Measurements from ENCODE around the gene NPL.

NPL gene

DNA sequence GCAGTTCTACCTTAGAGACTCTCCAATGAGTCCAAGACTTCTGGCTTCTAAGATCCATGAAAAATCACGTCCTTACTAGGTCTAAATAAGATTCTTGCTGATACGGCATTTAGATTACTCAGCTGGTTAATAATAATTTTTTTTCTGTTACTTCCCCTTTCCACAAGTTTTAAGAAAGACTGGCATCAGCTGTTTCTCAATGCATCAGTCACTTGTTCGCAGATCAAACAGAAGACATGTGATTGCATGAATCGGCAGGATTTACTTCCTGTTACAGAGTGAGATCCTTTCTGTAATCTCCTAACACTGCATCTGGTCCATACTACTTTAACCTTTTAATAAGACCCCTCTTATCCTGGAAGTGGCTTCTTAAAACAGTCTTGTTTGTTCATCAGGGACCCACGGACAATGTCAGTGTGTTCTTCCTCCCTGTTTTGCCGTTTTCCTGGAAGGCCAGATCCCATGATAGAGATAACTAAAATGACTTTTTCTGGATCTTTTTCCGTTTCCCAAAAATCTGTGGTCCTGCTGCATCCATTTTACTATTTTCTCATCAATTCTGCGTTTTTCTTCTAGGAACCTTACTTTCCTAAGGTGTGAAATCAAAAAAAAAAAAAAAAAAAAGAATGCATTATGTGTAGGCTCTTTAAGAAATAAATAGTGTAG lies 6.1 kb downstream of the NPL start:
- H3K4me1 ChIP-seq (ENCODE audit: control insufficient read depth, insufficient read depth, low read length): no peaks in the 10 kb centered on the region
- no peaks in the 10 kb centered on the region for H3K36me3 ChIP-seq (ENCODE audit: control insufficient read depth, insufficient read depth, low read length)
- H3K4me3 ChIP-seq (ENCODE audit: low read depth, low read length): no peak overlapping the region
- H3K27ac ChIP-seq (ENCODE audit: low read depth, low read length): no peak overlapping the region
- H3K9ac ChIP-seq (ENCODE audit: low read length): no peak overlapping the region
- H3K9me3 ChIP-seq (ENCODE audit: control insufficient read depth, insufficient read depth, low read depth, low read length): no peaks in the 10 kb centered on the region
- H3K27me3 ChIP-seq (ENCODE audit: control insufficient read depth, insufficient read depth, low read length): peaks cover 11% of the 10 kb centered on the region

DNA sequence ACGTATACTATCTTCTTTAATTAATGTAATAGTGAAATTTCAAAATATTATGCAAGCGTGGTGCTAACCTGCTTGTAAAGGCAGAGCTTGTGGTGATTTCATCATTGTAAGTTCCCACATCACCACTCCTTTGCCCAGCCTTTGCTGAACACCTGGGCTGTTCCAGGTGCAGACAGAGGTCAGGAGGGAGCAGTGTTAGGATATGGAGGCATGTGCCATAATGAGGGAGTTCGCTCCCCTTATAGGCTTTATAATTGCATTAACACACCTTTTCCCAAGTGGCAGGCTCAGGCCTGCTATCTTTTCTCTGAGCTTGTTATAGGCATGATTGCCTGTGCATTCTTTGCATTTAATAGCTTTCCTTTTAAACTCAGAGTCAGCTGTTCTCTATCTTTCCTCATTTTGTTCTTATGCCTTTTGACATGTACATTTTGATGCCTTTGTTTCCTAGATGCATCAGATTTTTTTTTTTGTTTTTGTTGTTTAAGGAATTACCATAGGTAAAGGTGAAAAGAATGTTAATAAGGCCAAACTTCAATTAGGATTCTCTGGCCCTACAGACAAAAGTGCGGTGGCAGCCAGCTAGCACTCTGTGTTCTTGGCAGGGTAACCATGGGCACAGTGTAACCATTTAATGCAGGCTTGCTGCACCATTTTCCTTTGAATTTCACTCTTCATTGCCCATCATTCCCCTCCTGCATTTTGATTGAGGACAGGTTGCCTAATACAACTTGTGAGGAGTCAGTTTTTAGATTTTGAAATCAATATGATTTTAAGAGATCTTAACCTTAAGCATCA lies 12.6 kb downstream of the NPL start:
- Histone ChIP-seq H3K27me3 (ENCODE audit: control insufficient read depth, insufficient read depth, low read length) (no peaks in the 10 kb centered on the region), H3K9ac (ENCODE audit: low read length) (no peak overlapping the region), H3K9me3 (ENCODE audit: control insufficient read depth, insufficient read depth, low read depth, low read length) (no peaks in the 10 kb centered on the region), H3K4me3 (ENCODE audit: low read depth, low read length) (no peak overlapping the region), H3K27ac (ENCODE audit: low read depth, low read length) (no peak overlapping the region), H3K36me3 (ENCODE audit: control insufficient read depth, insufficient read depth, low read length) (no peaks in the 10 kb centered on the region), H3K4me1 (ENCODE audit: control insufficient read depth, insufficient read depth, low read length) (peaks cover 16% of the 10 kb centered on the region)

DNA sequence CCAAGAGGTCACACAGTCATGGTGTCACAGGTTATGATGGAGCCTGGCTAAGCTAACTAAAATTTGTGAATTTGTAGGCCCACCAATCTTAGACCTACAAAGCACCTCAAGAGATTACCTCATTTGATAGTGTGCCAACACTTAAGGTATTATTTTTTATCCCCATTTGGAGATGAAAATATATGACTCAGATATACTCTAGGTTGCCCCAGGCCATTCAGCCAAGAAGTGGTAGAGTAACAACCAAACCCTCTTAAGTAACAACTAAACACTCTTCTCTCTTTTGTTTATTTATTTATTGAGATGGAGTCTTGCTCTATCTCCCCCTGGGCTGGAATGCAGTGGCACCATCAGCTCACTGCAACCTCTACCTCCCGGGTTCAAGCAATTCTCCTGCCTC lies 14.3 kb downstream of the NPL start:
- Histone ChIP-seq H3K4me1 (ENCODE audit: control insufficient read depth, insufficient read depth, low read length) (peaks cover 16% of the 10 kb centered on the region), H3K36me3 (ENCODE audit: control insufficient read depth, insufficient read depth, low read length) (no peaks in the 10 kb centered on the region), H3K27me3 (ENCODE audit: control insufficient read depth, insufficient read depth, low read length) (no peaks in the 10 kb centered on the region), H3K9me3 (ENCODE audit: control insufficient read depth, insufficient read depth, low read depth, low read length) (no peaks in the 10 kb centered on the region), H3K9ac (ENCODE audit: low read length) (no peak overlapping the region), H3K27ac (ENCODE audit: low read depth, low read length) (no peak overlapping the region), H3K4me3 (ENCODE audit: low read depth, low read length) (no peak overlapping the region)

DNA sequence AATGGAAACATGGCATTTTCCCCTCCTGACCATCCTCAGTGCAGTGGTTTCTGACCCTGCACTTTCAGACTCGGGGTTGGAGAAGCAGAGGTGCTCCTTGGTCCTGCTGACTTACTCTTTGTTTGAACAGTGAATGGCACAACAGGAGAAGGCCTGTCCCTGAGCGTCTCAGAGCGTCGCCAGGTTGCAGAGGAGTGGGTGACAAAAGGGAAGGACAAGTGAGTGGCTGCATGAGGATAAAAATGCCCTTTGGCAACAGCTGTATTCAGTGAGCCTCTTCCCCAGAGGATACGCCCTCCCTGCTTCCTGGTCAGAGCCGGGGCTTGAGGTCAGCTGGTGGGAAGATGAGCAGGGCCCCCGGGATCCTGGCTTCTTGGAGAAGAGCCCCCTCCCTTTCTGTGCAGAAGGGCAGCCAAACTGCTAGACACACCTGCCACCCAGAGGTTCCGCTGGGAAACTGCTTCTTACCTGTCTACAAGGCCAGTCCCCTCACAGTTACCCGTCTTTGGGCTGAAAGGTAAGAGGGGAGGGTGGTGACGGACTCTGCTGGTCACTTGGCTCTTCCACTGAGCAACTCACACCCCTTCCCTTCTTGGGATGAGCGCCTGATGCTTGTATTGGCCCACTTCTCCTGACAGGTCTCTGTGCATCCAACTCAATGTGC lies 16.6 kb downstream of the NPL start:
- no peaks in the 10 kb centered on the region for H3K36me3 ChIP-seq (ENCODE audit: control insufficient read depth, insufficient read depth, low read length)
- H3K4me1 ChIP-seq (ENCODE audit: control insufficient read depth, insufficient read depth, low read length): peaks cover 16% of the 10 kb centered on the region
- no peak overlapping the region for H3K9ac ChIP-seq (ENCODE audit: low read length)

DNA sequence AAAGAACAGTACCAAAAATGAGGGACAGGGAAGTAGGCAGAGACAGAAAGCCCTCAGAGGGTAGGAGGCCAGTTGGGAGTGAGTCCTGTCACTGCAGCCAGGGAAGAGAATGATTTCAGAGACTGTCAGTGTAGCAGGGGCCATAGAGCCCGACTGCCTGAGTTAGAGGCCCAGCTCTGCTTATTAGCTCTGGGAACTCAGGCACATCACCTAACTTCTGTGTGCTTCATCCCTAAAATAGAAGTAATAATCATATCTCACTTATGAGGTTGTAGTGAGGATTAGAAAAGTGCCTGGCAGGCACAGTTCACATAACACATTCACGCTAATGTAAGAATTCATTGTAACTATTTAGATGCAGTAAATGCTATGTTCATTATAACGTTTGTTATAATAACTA lies 18.3 kb downstream of the NPL start:
- H3K4me1 ChIP-seq (ENCODE audit: control insufficient read depth, insufficient read depth, low read length): peaks cover 6% of the 10 kb centered on the region; the same call in 1 of the 2 replicates
- no peaks in the 10 kb centered on the region for H3K9me3 ChIP-seq (ENCODE audit: control insufficient read depth, insufficient read depth, low read depth, low read length)
- no peak overlapping the region for H3K9ac ChIP-seq (ENCODE audit: low read length)
- H3K27me3 ChIP-seq (ENCODE audit: control insufficient read depth, insufficient read depth, low read length): no peaks in the 10 kb centered on the region
- no peak overlapping the region for H3K4me3 ChIP-seq (ENCODE audit: low read depth, low read length)
- no peak overlapping the region for H3K27ac ChIP-seq (ENCODE audit: low read depth, low read length)
- no peaks in the 10 kb centered on the region for H3K36me3 ChIP-seq (ENCODE audit: control insufficient read depth, insufficient read depth, low read length)

More for the DNA sequence above, 16.6 kb downstream of the NPL start:
- no peaks in the 10 kb centered on the region for H3K27me3 ChIP-seq (ENCODE audit: control insufficient read depth, insufficient read depth, low read length)
- H3K9me3 ChIP-seq (ENCODE audit: control insufficient read depth, insufficient read depth, low read depth, low read length): no peaks in the 10 kb centered on the region
- no peak overlapping the region for H3K27ac ChIP-seq (ENCODE audit: low read depth, low read length)
- no peak overlapping the region for H3K4me3 ChIP-seq (ENCODE audit: low read depth, low read length)

DNA sequence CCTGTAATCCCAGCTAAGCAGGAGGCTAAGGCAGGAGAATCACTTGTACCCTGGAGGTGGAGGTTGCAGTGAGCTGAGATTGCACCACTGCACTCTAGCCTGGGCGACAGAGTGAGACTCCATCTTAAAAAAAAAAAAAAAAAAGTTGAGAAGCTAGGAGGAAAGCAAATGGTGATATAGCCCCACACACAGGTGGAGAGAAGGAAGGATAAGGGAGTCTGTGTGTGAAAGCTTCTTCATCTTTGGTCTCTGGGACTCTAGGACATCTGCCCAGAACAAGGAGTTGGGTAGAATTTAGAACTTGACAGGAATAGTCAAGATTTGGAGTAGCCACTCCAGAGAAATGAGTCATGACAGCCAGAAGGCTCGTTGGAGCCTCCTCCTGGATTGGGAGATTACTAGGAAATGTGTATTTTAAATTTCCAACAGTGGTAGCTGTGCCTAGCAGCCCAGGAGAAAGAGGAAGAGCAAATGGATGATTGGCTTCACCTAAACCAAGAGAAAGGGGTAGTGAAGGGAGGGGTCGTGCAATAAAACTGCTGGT lies 19.9 kb downstream of the NPL start:
- Histone ChIP-seq H3K27me3 (ENCODE audit: control insufficient read depth, insufficient read depth, low read length) (no peaks in the 10 kb centered on the region), H3K27ac (ENCODE audit: low read depth, low read length) (no peak overlapping the region), H3K36me3 (ENCODE audit: control insufficient read depth, insufficient read depth, low read length) (no peaks in the 10 kb centered on the region), H3K9ac (ENCODE audit: low read length) (no peak overlapping the region), H3K4me3 (ENCODE audit: low read depth, low read length) (no peak overlapping the region), H3K9me3 (ENCODE audit: control insufficient read depth, insufficient read depth, low read depth, low read length) (no peaks in the 10 kb centered on the region), H3K4me1 (ENCODE audit: control insufficient read depth, insufficient read depth, low read length) (peaks cover 3% of the 10 kb centered on the region; the same call in 1 of the 2 replicates)

DNA sequence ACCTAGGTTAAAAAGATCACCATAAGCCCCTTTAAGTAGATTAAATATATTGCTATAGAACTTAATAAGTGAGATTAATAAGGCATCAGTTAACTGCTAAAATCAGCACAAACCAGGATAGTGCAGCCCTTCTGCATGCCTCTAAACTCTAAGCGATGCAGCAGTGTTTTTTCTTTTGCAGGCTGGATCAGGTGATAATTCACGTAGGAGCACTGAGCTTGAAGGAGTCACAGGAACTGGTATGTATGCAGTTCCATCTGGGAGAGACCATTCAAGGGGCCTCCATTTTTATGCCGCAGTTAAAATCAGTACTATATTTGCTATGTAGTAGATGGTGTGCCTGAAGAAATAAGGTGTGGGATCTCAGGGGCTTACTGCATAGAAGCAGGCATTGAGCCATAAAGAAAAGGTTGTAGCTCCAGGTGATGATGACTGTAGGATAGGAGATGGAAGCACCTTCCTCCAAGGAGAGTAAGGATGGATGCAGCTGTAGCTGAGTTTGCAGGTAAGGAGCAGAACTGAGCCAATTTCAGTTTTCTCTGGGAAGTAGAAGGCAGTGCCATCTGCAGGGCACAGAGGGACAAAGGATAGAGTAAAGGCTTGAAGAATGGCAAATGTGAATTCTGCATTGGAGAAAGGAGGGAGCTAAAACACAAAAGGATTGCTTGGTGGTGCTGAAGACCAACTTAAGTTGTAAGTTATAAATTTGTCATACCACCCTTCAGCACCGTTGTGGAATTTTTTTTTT lies 22.6 kb downstream of the NPL start:
- H3K9me3 ChIP-seq (ENCODE audit: control insufficient read depth, insufficient read depth, low read depth, low read length): no peaks in the 10 kb centered on the region
- no peak overlapping the region for H3K27ac ChIP-seq (ENCODE audit: low read depth, low read length)
- H3K27me3 ChIP-seq (ENCODE audit: control insufficient read depth, insufficient read depth, low read length): no peaks in the 10 kb centered on the region
- H3K4me3 ChIP-seq (ENCODE audit: low read depth, low read length): no peak overlapping the region
- H3K4me1 ChIP-seq (ENCODE audit: control insufficient read depth, insufficient read depth, low read length): no peaks in the 10 kb centered on the region
- H3K36me3 ChIP-seq (ENCODE audit: control insufficient read depth, insufficient read depth, low read length): no peaks in the 10 kb centered on the region
- no peak overlapping the region for H3K9ac ChIP-seq (ENCODE audit: low read length)

DNA sequence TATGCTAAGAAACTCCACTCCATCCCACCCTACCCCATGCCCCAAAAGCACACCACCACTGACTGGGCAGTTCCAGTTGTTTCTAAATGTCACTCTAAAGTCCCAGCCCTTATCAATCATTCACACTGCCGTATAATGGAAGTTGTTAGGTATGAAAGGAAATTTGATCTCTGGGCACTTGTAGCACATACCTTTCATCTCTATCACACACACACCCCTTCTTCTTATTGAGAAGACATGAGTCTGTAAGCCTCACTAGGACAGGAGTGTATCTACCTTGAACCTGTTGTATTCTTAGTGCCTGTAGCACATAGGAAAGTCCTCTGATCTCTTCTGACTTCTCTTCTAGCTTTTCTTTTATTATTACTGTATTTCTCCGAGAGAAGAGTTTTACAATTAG lies 27.3 kb downstream of the NPL start:
- Histone ChIP-seq H3K9ac (ENCODE audit: low read length) (no peak overlapping the region), H3K4me3 (ENCODE audit: low read depth, low read length) (no peak overlapping the region), H3K9me3 (ENCODE audit: control insufficient read depth, insufficient read depth, low read depth, low read length) (no peaks in the 10 kb centered on the region), H3K27me3 (ENCODE audit: control insufficient read depth, insufficient read depth, low read length) (no peaks in the 10 kb centered on the region), H3K27ac (ENCODE audit: low read depth, low read length) (no peak overlapping the region), H3K36me3 (ENCODE audit: control insufficient read depth, insufficient read depth, low read length) (no peaks in the 10 kb centered on the region), H3K4me1 (ENCODE audit: control insufficient read depth, insufficient read depth, low read length) (no peaks in the 10 kb centered on the region)

DNA sequence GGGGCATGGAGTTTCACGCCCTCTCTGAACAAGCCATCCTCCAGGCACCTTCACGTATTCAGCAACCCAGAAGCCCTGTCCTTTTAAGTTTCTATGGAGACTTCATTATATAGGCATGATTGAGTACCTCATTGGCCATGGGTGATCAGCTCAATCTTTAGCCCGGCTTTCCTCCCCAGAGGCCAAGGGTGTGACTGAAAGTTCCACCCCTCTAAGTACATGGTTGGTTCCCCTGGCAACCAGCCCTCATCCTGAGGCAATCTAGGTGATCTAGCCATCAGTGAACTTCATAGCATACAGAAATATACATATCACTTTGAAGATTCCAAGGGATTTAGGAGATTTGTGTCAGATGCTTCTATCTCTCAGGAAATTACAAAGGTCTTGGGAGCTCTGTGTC lies 28.2 kb downstream of the NPL start:
- no peak overlapping the region for H3K27ac ChIP-seq (ENCODE audit: low read depth, low read length)
- no peak overlapping the region for H3K4me3 ChIP-seq (ENCODE audit: low read depth, low read length)
- H3K36me3 ChIP-seq (ENCODE audit: control insufficient read depth, insufficient read depth, low read length): no peaks in the 10 kb centered on the region
- no peak overlapping the region for H3K9ac ChIP-seq (ENCODE audit: low read length)
- H3K4me1 ChIP-seq (ENCODE audit: control insufficient read depth, insufficient read depth, low read length): no peaks in the 10 kb centered on the region
- H3K27me3 ChIP-seq (ENCODE audit: control insufficient read depth, insufficient read depth, low read length): no peaks in the 10 kb centered on the region
- no peaks in the 10 kb centered on the region for H3K9me3 ChIP-seq (ENCODE audit: control insufficient read depth, insufficient read depth, low read depth, low read length)

DNA sequence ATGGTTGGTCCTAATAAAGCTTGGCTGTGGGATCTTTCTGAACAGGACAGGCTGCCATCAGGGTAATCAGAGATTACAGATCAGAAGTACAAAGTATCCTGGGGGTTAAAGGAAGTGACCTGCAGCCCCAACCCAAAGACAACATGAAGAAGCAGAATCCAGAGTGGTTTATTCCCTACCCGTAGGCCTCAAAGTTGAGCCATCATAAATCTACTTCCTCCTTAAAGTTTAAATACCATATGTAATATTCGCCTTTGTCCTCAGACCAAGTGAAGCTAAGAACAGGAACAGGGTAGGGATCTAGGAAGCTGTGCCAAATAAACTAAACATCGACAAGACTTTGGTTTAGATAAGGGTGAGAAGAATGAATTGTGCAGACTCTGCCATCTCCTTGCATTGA lies 33.6 kb downstream of the NPL start:
- Histone ChIP-seq H3K27ac (ENCODE audit: low read depth, low read length) (no peak overlapping the region), H3K36me3 (ENCODE audit: control insufficient read depth, insufficient read depth, low read length) (no peaks in the 10 kb centered on the region), H3K4me3 (ENCODE audit: low read depth, low read length) (no peak overlapping the region), H3K9ac (ENCODE audit: low read length) (no peak overlapping the region), H3K4me1 (ENCODE audit: control insufficient read depth, insufficient read depth, low read length) (no peaks in the 10 kb centered on the region), H3K27me3 (ENCODE audit: control insufficient read depth, insufficient read depth, low read length) (no peaks in the 10 kb centered on the region), H3K9me3 (ENCODE audit: control insufficient read depth, insufficient read depth, low read depth, low read length) (no peaks in the 10 kb centered on the region)

Data from HUES6 (cell line).